ENCODE data around the gene SLC28A1.
"Not testable (repeated sequence)": the region's sequence is repeated elsewhere in the genome, so short reads cannot be mapped to it uniquely, and the experiment has no call there.

SLC28A1 gene

DNA sequence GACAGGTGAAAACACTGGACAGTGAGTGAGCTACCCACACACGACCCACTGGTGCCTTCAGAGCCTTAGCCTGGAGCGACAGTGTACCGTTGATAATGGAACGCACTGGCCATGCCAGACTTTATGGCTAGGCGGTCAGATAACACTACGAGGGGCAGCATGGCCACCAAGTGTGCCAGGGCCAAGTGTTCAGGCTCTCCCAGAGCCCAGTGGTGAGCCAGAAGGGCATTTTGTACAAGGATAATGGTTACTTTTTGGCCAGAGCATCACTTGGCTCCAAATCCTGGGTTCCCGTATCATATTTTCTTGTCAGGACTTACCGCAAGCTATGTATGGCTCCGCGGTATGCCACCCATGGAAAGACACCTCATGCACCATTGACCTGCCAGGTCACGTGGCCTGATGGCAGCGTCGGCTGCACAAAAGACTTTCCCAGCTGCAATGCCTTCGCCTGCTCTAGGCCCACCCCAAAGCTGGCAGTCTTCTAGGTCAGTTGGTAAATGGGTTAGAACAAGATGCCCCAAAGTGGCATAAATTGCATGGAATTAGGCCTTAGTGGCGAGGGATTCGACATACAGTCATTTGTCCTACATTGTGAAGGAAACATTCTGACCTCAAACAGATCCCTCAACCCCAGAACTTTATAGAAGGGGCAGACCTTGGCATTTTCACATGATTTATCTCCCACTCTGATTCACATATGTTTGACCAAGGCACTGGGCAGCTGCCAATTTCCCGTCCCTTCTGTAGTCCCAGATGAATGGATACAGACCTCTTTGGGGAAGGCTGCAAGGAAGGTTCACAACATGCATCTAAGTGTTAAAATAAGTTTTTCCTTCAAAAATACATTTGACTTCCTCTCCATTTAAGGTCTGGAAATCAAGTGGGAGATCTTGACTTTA, 12.2 kb upstream of the SLC28A1 start:
- no peak overlapping the region for H3K4me3 ChIP-seq (ENCODE audit: low read depth in 1 of 2, low read length in 2 of 2)
- no peaks in the 10 kb centered on the region for H3K27me3 ChIP-seq (ENCODE audit: control insufficient read depth in 1 of 2, insufficient read depth in 2 of 2, low read length in 2 of 2)
- no peaks in the 10 kb centered on the region for H3K36me3 ChIP-seq (ENCODE audit: control insufficient read depth in 1 of 2, insufficient read depth in 2 of 2, low read length in 2 of 2)
- H3K4me1 ChIP-seq (ENCODE audit: control insufficient read depth in 1 of 2, insufficient read depth in 2 of 2, low read length in 2 of 2), result no peaks in the 10 kb centered on the region
- no peaks in the 10 kb centered on the region for H3K9me3 ChIP-seq (ENCODE audit: control insufficient read depth in 1 of 2, low read length in 2 of 2)
- no peak overlapping the region for H3K27ac ChIP-seq (ENCODE audit: low read depth, low read length)
- H3K9ac ChIP-seq (ENCODE audit: low read depth in 1 of 2, low read length in 2 of 2), result no peak overlapping the region

DNA sequence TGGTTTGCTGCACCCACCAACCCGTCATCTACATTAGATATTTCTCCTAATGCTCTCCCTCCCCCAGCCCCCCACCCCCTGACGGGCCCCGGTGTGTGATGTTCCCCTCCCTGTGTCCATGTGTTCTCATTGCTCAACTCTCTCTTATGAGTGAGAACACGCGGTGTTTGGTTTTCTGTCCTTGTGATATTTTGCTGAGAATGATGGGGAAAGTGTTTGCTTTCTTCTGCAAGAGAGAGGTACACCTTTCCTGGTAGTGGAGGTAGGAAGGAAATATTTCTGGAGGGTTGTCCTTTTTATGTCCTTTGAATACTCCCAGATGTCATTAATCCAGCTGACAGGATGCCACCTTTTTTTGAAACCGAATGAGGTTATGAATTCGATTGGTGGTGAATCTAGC, 10.5 kb upstream of the SLC28A1 start:
- no peaks in the 10 kb centered on the region for H3K4me1 ChIP-seq (ENCODE audit: control insufficient read depth in 1 of 2, insufficient read depth in 2 of 2, low read length in 2 of 2)
- H3K27me3 ChIP-seq (ENCODE audit: control insufficient read depth in 1 of 2, insufficient read depth in 2 of 2, low read length in 2 of 2), result no peaks in the 10 kb centered on the region
- no peak overlapping the region for H3K9ac ChIP-seq (ENCODE audit: low read depth in 1 of 2, low read length in 2 of 2)
- no peaks in the 10 kb centered on the region for H3K36me3 ChIP-seq (ENCODE audit: control insufficient read depth in 1 of 2, insufficient read depth in 2 of 2, low read length in 2 of 2)
- H3K27ac ChIP-seq (ENCODE audit: low read depth, low read length), result no peak overlapping the region
- H3K9me3 ChIP-seq (ENCODE audit: control insufficient read depth in 1 of 2, low read length in 2 of 2), result no peaks in the 10 kb centered on the region
- no peak overlapping the region for H3K4me3 ChIP-seq (ENCODE audit: low read depth in 1 of 2, low read length in 2 of 2)

DNA sequence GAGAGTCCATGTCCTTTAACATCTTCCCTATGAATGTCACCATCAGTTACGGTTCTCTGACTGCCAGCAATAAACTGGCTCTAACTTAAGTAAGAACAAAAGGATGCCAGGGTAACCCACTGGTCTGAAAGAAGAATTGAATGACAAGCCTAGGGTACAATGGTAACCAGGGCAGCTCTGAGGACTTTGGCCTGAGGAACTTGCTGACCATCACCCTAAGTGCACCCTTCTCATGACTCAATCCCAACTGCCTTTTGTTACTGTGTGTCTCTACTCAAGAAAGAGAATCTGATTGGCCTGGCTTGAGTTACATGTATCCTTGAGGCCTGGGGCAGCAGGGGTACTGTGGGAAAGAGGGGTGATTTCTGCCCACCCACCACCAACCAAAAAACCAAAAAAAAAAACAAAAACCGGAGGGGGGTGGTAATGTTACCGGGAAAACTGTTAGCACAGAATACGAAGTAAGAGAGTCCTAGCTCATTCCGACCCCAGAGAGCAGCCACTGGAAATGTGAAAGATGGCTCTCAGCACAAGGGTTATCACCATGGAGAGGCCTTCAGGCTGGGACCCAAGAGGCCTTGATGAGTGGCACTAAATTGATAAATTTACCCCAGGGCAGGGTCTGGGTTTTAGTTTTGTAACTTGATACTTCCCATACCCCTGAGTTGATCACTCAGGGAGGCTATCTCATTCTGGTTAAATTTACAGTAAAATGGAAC, 9.3 kb upstream of the SLC28A1 start:
- Histone ChIP-seq H3K9me3 (ENCODE audit: control insufficient read depth in 1 of 2, low read length in 2 of 2) (no peaks in the 10 kb centered on the region), H3K27me3 (ENCODE audit: control insufficient read depth in 1 of 2, insufficient read depth in 2 of 2, low read length in 2 of 2) (no peaks in the 10 kb centered on the region), H3K4me3 (ENCODE audit: low read depth in 1 of 2, low read length in 2 of 2) (no peak overlapping the region), H3K9ac (ENCODE audit: low read depth in 1 of 2, low read length in 2 of 2) (no peak overlapping the region), H3K27ac (ENCODE audit: low read depth, low read length) (no peak overlapping the region), H3K36me3 (ENCODE audit: control insufficient read depth in 1 of 2, insufficient read depth in 2 of 2, low read length in 2 of 2) (no peaks in the 10 kb centered on the region), H3K4me1 (ENCODE audit: control insufficient read depth in 1 of 2, insufficient read depth in 2 of 2, low read length in 2 of 2) (no peaks in the 10 kb centered on the region)

DNA sequence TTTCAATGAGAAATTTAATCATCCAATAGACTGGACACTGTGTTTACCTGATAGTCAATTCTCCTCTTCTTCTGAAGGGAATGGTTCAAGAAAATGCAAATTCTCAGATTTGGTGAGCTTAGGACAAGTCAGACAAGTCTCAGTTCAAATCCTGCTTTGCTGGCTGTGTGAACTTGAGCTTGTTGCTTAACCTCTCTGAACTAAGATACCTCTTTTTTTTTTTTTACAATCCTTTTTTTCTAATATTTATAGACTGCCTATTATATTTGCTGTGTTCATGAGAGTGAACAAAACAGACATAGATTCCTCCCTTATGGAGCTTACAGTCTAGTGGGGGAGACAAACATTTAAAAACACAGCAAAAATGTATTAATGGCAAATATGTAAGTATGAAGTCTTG, 8.2 kb upstream of the SLC28A1 start:
- H3K9me3 ChIP-seq (ENCODE audit: control insufficient read depth in 1 of 2, low read length in 2 of 2), result no peaks in the 10 kb centered on the region
- no peaks in the 10 kb centered on the region for H3K36me3 ChIP-seq (ENCODE audit: control insufficient read depth in 1 of 2, insufficient read depth in 2 of 2, low read length in 2 of 2)
- no peaks in the 10 kb centered on the region for H3K4me1 ChIP-seq (ENCODE audit: control insufficient read depth in 1 of 2, insufficient read depth in 2 of 2, low read length in 2 of 2)
- H3K27me3 ChIP-seq (ENCODE audit: control insufficient read depth in 1 of 2, insufficient read depth in 2 of 2, low read length in 2 of 2), result no peaks in the 10 kb centered on the region
- H3K4me3 ChIP-seq (ENCODE audit: low read depth in 1 of 2, low read length in 2 of 2), result no peak overlapping the region
- H3K9ac ChIP-seq (ENCODE audit: low read depth in 1 of 2, low read length in 2 of 2), result no peak overlapping the region
- H3K27ac ChIP-seq (ENCODE audit: low read depth, low read length), result no peak overlapping the region

DNA sequence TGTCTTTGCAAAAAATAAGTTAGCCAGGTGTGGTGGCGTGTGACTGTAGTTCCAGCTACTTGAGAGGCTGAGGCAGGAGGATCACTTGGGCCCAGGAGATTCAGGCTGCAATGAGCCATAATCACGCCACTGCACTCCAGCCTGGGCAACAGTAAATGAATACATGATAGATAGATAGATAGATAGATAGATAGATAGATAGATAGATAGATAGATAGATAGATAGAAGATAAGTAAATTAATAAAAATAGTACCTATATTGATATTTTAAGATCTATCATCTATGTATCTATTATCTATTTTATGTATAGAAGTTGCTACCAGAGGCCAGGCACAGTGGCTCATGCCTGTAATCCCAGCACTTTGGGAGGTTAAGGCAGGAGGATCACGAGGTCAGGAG, 6.8 kb upstream of the SLC28A1 start:
- not testable (repeated sequence) for H3K36me3 ChIP-seq (ENCODE audit: control insufficient read depth in 1 of 2, insufficient read depth in 2 of 2, low read length in 2 of 2); H3K4me1 ChIP-seq (ENCODE audit: control insufficient read depth in 1 of 2, insufficient read depth in 2 of 2, low read length in 2 of 2); H3K27me3 ChIP-seq (ENCODE audit: control insufficient read depth in 1 of 2, insufficient read depth in 2 of 2, low read length in 2 of 2); H3K9me3 ChIP-seq (ENCODE audit: control insufficient read depth in 1 of 2, low read length in 2 of 2); H3K27ac ChIP-seq (ENCODE audit: low read depth, low read length); H3K4me3 ChIP-seq (ENCODE audit: low read depth in 1 of 2, low read length in 2 of 2); H3K9ac ChIP-seq (ENCODE audit: low read depth in 1 of 2, low read length in 2 of 2)

DNA sequence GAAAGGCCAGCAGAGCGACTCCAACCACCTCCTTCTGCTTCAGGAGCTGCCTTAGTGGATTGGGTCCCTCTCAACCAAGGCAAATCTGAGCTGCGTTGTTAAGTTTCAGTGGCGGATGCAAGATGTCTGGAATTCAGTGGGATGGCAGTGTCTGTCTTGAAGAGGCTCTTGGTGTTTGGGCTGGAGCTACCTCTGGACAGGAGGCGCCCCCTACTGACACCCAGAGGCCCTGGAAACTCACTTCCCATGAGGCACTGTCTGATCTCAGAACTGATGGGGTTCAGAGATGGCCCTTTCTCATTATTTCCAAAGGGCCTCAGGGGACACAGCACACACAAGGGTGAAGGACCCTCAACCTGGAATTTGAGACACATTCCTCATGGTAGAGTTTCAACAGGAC, 6.0 kb upstream of the SLC28A1 start:
- H3K36me3 ChIP-seq (ENCODE audit: control insufficient read depth in 1 of 2, insufficient read depth in 2 of 2, low read length in 2 of 2), result no peaks in the 10 kb centered on the region
- no peak overlapping the region for H3K27ac ChIP-seq (ENCODE audit: low read depth, low read length)
- H3K9me3 ChIP-seq (ENCODE audit: control insufficient read depth in 1 of 2, low read length in 2 of 2), result no peaks in the 10 kb centered on the region
- no peaks in the 10 kb centered on the region for H3K4me1 ChIP-seq (ENCODE audit: control insufficient read depth in 1 of 2, insufficient read depth in 2 of 2, low read length in 2 of 2)
- no peak overlapping the region for H3K4me3 ChIP-seq (ENCODE audit: low read depth in 1 of 2, low read length in 2 of 2)
- no peak overlapping the region for H3K9ac ChIP-seq (ENCODE audit: low read depth in 1 of 2, low read length in 2 of 2)
- no peaks in the 10 kb centered on the region for H3K27me3 ChIP-seq (ENCODE audit: control insufficient read depth in 1 of 2, insufficient read depth in 2 of 2, low read length in 2 of 2)

DNA sequence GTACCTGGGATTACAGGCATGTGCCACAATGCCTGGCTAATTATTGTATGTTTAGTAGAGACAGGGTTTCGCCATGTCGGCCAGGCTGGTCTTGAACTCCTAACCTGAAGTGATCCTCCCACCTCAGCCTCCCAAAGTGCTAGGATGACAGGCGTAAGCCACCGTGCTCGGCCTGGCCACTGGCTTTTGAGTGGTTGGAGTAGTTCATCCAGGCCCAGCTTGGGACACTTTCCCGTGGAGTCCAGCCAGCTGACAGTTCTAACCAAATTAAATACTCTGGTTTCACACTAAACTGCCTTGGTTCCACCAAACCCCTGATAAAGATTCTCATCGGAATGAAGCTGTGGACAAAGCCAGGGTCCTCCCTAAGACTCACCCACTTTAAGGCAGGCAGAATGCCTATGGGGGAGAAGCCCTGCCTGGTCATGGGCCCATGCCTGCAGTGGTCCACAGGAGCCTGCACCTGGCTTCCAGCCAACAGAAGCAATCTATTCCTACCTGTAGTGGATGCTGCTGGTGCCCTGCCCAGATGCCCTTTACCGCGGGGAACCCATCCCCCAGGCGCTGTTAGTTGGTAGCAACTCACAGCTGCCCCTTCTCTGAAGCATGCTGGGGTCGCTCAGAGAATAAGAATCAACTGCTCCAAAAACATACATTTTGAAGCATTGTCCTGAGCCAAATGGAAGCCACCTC, 5.2 kb upstream of the SLC28A1 start:
- Histone ChIP-seq H3K27ac (ENCODE audit: low read depth, low read length) (no peak overlapping the region), H3K9ac (ENCODE audit: low read depth in 1 of 2, low read length in 2 of 2) (no peak overlapping the region), H3K27me3 (ENCODE audit: control insufficient read depth in 1 of 2, insufficient read depth in 2 of 2, low read length in 2 of 2) (no peaks in the 10 kb centered on the region), H3K4me1 (ENCODE audit: control insufficient read depth in 1 of 2, insufficient read depth in 2 of 2, low read length in 2 of 2) (peaks cover 3 to 6% of the 10 kb centered on the region in 2 donors), H3K36me3 (ENCODE audit: control insufficient read depth in 1 of 2, insufficient read depth in 2 of 2, low read length in 2 of 2) (no peaks in the 10 kb centered on the region), H3K9me3 (ENCODE audit: control insufficient read depth in 1 of 2, low read length in 2 of 2) (no peaks in the 10 kb centered on the region), H3K4me3 (ENCODE audit: low read depth in 1 of 2, low read length in 2 of 2) (no peak overlapping the region)

DNA sequence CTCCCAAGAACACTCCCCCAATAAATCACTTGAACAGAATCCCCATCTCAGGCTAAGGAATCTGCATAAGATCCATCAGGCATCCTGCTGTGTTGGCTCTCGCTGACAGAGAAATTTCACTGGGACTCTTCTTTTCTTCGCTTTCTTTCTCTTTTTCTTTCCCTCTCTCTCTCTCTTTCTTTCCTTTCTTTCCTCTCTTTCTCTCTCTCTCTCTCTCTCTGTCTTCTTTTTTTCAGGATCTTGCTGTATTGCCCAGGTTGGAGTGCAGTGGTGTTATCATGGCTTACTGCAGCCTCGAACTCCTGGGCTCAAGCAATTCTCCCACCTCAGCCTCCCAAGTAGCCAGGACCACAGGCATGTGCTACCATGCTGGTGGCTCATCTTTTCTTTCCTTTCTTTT, 4.5 kb upstream of the SLC28A1 start:
- Histone ChIP-seq H3K36me3 (ENCODE audit: control insufficient read depth in 1 of 2, insufficient read depth in 2 of 2, low read length in 2 of 2) (no peaks in the 10 kb centered on the region), H3K4me3 (ENCODE audit: low read depth in 1 of 2, low read length in 2 of 2) (no peak overlapping the region), H3K9ac (ENCODE audit: low read depth in 1 of 2, low read length in 2 of 2) (no peak overlapping the region), H3K27me3 (ENCODE audit: control insufficient read depth in 1 of 2, insufficient read depth in 2 of 2, low read length in 2 of 2) (no peaks in the 10 kb centered on the region), H3K9me3 (ENCODE audit: control insufficient read depth in 1 of 2, low read length in 2 of 2) (no peaks in the 10 kb centered on the region), H3K4me1 (ENCODE audit: control insufficient read depth in 1 of 2, insufficient read depth in 2 of 2, low read length in 2 of 2) (peaks cover 4 to 11% of the 10 kb centered on the region in 2 donors), H3K27ac (ENCODE audit: low read depth, low read length) (no peak overlapping the region)

- peaks cover 4 to 11% of the 10 kb centered on the region in 2 donors for H3K4me1 ChIP-seq (ENCODE audit: control insufficient read depth in 1 of 2, insufficient read depth in 2 of 2, low read length in 2 of 2)
- H3K4me3 ChIP-seq (ENCODE audit: low read depth in 1 of 2, low read length in 2 of 2), result no peak overlapping the region
- H3K9me3 ChIP-seq (ENCODE audit: control insufficient read depth in 1 of 2, low read length in 2 of 2), result no peaks in the 10 kb centered on the region
- H3K9ac ChIP-seq (ENCODE audit: low read depth in 1 of 2, low read length in 2 of 2), result no peak overlapping the region
- no peaks in the 10 kb centered on the region for H3K27me3 ChIP-seq (ENCODE audit: control insufficient read depth in 1 of 2, insufficient read depth in 2 of 2, low read length in 2 of 2)
- H3K27ac ChIP-seq (ENCODE audit: low read depth, low read length), result no peak overlapping the region
- no peaks in the 10 kb centered on the region for H3K36me3 ChIP-seq (ENCODE audit: control insufficient read depth in 1 of 2, insufficient read depth in 2 of 2, low read length in 2 of 2)
These were observed 3.5 kb upstream of the SLC28A1 start for GRCh38 chr15:84880822-84881519.

DNA sequence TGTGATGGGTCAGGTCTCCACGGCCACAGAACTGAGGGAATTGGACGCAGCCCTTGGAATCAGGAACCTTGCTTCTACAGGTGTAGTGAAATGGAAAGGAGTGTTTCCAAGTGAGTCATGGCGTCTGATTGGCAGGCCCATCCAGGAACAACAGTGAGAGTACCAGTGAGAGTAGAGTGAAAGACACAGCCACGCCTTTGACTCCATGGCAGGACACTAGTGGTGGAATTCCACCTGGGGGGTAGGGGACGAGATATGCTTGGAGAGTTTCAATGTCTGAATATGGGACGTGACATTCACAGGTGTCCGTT, 3.0 kb upstream of the SLC28A1 start:
- no peaks in the 10 kb centered on the region for H3K36me3 ChIP-seq (ENCODE audit: control insufficient read depth in 1 of 2, insufficient read depth in 2 of 2, low read length in 2 of 2)
- no peak overlapping the region for H3K9ac ChIP-seq (ENCODE audit: low read depth in 1 of 2, low read length in 2 of 2)
- H3K27me3 ChIP-seq (ENCODE audit: control insufficient read depth in 1 of 2, insufficient read depth in 2 of 2, low read length in 2 of 2), result no peaks in the 10 kb centered on the region
- H3K9me3 ChIP-seq (ENCODE audit: control insufficient read depth in 1 of 2, low read length in 2 of 2), result no peaks in the 10 kb centered on the region
- peaks cover 4 to 11% of the 10 kb centered on the region in 2 donors for H3K4me1 ChIP-seq (ENCODE audit: control insufficient read depth in 1 of 2, insufficient read depth in 2 of 2, low read length in 2 of 2)
- H3K27ac ChIP-seq (ENCODE audit: low read depth, low read length), result no peak overlapping the region
- H3K4me3 ChIP-seq (ENCODE audit: low read depth in 1 of 2, low read length in 2 of 2), result no peak overlapping the region

Data from duodenal mucosa (tissue), 2 donors.